Activated CD4-positive, alpha-beta memory T cell treated with anti-CD3 and anti-CD28 coated beads for 36 hours (primary cell): ENCODE data around the gene PABPN1. TPM values are rescaled to one million over a fixed set of nuclear protein-coding genes. Genes with fewer than 3 reads are reported as not detected.

Source experiments
- CTCF ChIA-PET: fragments of 350-600 bp; sonication (Branson Sonifier 250); formaldehyde crosslinking; loops from one replicate; lab custom pipeline; 2021; ENCODE audit warnings: antibody characterized with exemption, inconsistent platforms; lab: Charles Lee
- POLR2A ChIA-PET: fragments of 350-600 bp; sonication (Branson Sonifier 250); formaldehyde crosslinking; loops from one replicate; lab custom pipeline; 2021; ENCODE audit warnings: antibody characterized with exemption; lab: Charles Lee
- DNase-seq: peaks from one replicate; pipeline ENCODE4 v3.0.0-alpha.2; 2020
- H3K27ac Mint-ChIP-seq: one replicate; pipeline ENCODE4 v1.8.0; 2021; ENCODE audit warnings: mixed read lengths
- H3K27me3 Mint-ChIP-seq: one replicate; pipeline ENCODE4 v1.8.0; 2021; ENCODE audit warnings: mixed read lengths
- H3K36me3 Mint-ChIP-seq: one replicate; pipeline ENCODE4 v1.8.0; 2021; ENCODE audit warnings: mixed read lengths
- H3K4me1 Mint-ChIP-seq: one replicate; pipeline ENCODE4 v1.8.0; 2021; ENCODE audit warnings: low read depth, mixed read lengths
- H3K4me3 Mint-ChIP-seq: one replicate; pipeline ENCODE4 v1.8.0; 2021; ENCODE audit warnings: mild to moderate bottlenecking, mixed read lengths
- H3K9me3 Mint-ChIP-seq: one replicate; pipeline ENCODE4 v1.8.0; 2021; ENCODE audit warnings: mixed read lengths
- intact Hi-C: fragments of 100-400 bp; cut with micrococcal nuclease; formaldehyde crosslinking; loops from one replicate; pipeline ENCODE4 v1.15.1; 2023
- total RNA-seq, 2 experiments: library from RNA; stranded (reverse); gene quantifications; one replicate each; pipeline ENCODE4 v1.2.3, GENCODE V29; 2021

PABPN1 gene
- total RNA-seq, 2 experiments from 2014 or later: 198 to 209 TPM

GRCh38 chr14:23353433-23353780 lies 32.1 kb downstream of the PABPN1 start:
- H3K36me3 Mint-ChIP-seq: peaks cover 2% of the 10 kb centered on the region
- H3K4me3 Mint-ChIP-seq: peak overlapping the region; percentile 61
- peaks cover 5% of the 10 kb centered on the region for H3K4me1 Mint-ChIP-seq
- no peak overlapping the region for H3K27ac Mint-ChIP-seq
- H3K27me3 Mint-ChIP-seq: peaks cover 30% of the 10 kb centered on the region
- POLR2A ChIA-PET: no interaction called here
- intact Hi-C loops: no loop called here
- no peaks in the 10 kb centered on the region for H3K9me3 Mint-ChIP-seq
- CTCF ChIA-PET: interaction anchor here (0.5 to 1.7 kb wide), 5 partner anchors 17 to 653 kb away, joined by 3 to 9 read pairs (median 3); no protein-coding TSS in a partner anchor
- no peak for DNase-seq

GRCh38 chr14:23354990-23355389 lies 33.7 kb downstream of the PABPN1 start:
- ChIA-PET CTCF (interaction anchor here (1.7 kb wide), 1 partner anchor 25 kb away, joined by 9 read pairs; no protein-coding TSS in a partner anchor), POLR2A (no interaction called here)
- intact Hi-C loops: no loop called here
- Mint-ChIP-seq H3K9me3 (no peaks in the 10 kb centered on the region), H3K4me3 (no peak overlapping the region), H3K4me1 (peaks cover 5% of the 10 kb centered on the region), H3K27ac (no peak overlapping the region), H3K27me3 (peaks cover 30% of the 10 kb centered on the region), H3K36me3 (peaks cover 2% of the 10 kb centered on the region)
- DNase-seq: no peak

GRCh38 chr14:23355871-23356435 lies 34.7 kb downstream of the PABPN1 start:
- Mint-ChIP-seq H3K4me3 (no peak overlapping the region), H3K9me3 (no peaks in the 10 kb centered on the region), H3K36me3 (peaks cover 2% of the 10 kb centered on the region), H3K27ac (no peak overlapping the region), H3K4me1 (peaks cover 6% of the 10 kb centered on the region), H3K27me3 (peaks cover 25% of the 10 kb centered on the region)
- POLR2A ChIA-PET: no interaction called here
- no peak for DNase-seq
- intact Hi-C loops: no loop called here
- CTCF ChIA-PET: interaction anchor here (1.7 kb wide), 1 partner anchor 24 kb away, joined by 4 read pairs; no protein-coding TSS in a partner anchor

- Mint-ChIP-seq H3K4me3 (no peak overlapping the region), H3K27ac (no peak overlapping the region), H3K9me3 (no peaks in the 10 kb centered on the region), H3K36me3 (no peaks in the 10 kb centered on the region), H3K4me1 (peaks cover 5% of the 10 kb centered on the region), H3K27me3 (peaks cover 20% of the 10 kb centered on the region)
- DNase-seq: no peak
- intact Hi-C loops: no loop called here
- CTCF ChIA-PET: interaction anchor here (1.7 kb wide), 1 partner anchor 24 kb away, joined by 4 read pairs; no protein-coding TSS in a partner anchor
- POLR2A ChIA-PET: no interaction called here
Observed at GRCh38 chr14:23356662-23357061, 35.4 kb downstream of the PABPN1 start.

GRCh38 chr14:23357261-23357660 lies 36.0 kb downstream of the PABPN1 start:
- peaks cover 5% of the 10 kb centered on the region for H3K4me1 Mint-ChIP-seq
- H3K27ac Mint-ChIP-seq: no peak overlapping the region
- no peaks in the 10 kb centered on the region for H3K36me3 Mint-ChIP-seq
- CTCF ChIA-PET: interaction anchor here (1.7 to 1.9 kb wide), 2 partner anchors 23 kb away, joined by 4 to 7 read pairs; no protein-coding TSS in a partner anchor
- POLR2A ChIA-PET: no interaction called here
- H3K27me3 Mint-ChIP-seq: peaks cover 20% of the 10 kb centered on the region
- no peak for DNase-seq
- intact Hi-C loops: no loop called here
- no peak overlapping the region for H3K4me3 Mint-ChIP-seq
- no peaks in the 10 kb centered on the region for H3K9me3 Mint-ChIP-seq

GRCh38 chr14:23358042-23358441 lies 36.8 kb downstream of the PABPN1 start:
- ChIA-PET CTCF (interaction anchor here (1.9 kb wide), 1 partner anchor 22 kb away, joined by 7 read pairs; no protein-coding TSS in a partner anchor), POLR2A (no interaction called here)
- Mint-ChIP-seq H3K36me3 (no peaks in the 10 kb centered on the region), H3K27ac (no peak overlapping the region), H3K27me3 (peaks cover 18% of the 10 kb centered on the region), H3K9me3 (no peaks in the 10 kb centered on the region), H3K4me1 (peaks cover 3% of the 10 kb centered on the region), H3K4me3 (no peak overlapping the region)
- intact Hi-C loops: no loop called here
- DNase-seq: no peak

- peaks cover 2% of the 10 kb centered on the region for H3K4me1 Mint-ChIP-seq
- ChIA-PET CTCF (interaction anchor here (1.9 kb wide), 1 partner anchor 21 kb away, joined by 7 read pairs; no protein-coding TSS in a partner anchor), POLR2A (no interaction called here)
- intact Hi-C loops: no loop called here
- peaks cover 14% of the 10 kb centered on the region for H3K27me3 Mint-ChIP-seq
- no peak overlapping the region for H3K4me3 Mint-ChIP-seq
- H3K9me3 Mint-ChIP-seq: no peaks in the 10 kb centered on the region
- H3K27ac Mint-ChIP-seq: no peak overlapping the region
- H3K36me3 Mint-ChIP-seq: no peaks in the 10 kb centered on the region
- no peak for DNase-seq
Observed at GRCh38 chr14:23358553-23359166, 37.4 kb downstream of the PABPN1 start.

- H3K4me3 Mint-ChIP-seq: no peak overlapping the region
- peaks cover 12% of the 10 kb centered on the region for H3K27me3 Mint-ChIP-seq
- no peak for DNase-seq
- H3K4me1 Mint-ChIP-seq: peaks cover 2% of the 10 kb centered on the region
- ChIA-PET POLR2A (no interaction called here), CTCF (interaction anchor here (1.5 to 1.9 kb wide), 3 partner anchors 20 to 33 kb away, joined by 4 to 7 read pairs (median 7); no protein-coding TSS in a partner anchor)
- H3K36me3 Mint-ChIP-seq: no peaks in the 10 kb centered on the region
- H3K27ac Mint-ChIP-seq: no peak overlapping the region
- intact Hi-C loops: no loop called here
- H3K9me3 Mint-ChIP-seq: no peaks in the 10 kb centered on the region
Observed at GRCh38 chr14:23359167-23359626, 37.9 kb downstream of the PABPN1 start.

- ChIA-PET POLR2A (no interaction called here), CTCF (interaction anchor here (0.9 to 1.9 kb wide), 3 partner anchors 20 to 239 kb away, joined by 4 to 7 read pairs (median 4); no protein-coding TSS in a partner anchor)
- Mint-ChIP-seq H3K4me3 (no peak overlapping the region), H3K27me3 (peaks cover 16% of the 10 kb centered on the region), H3K4me1 (peaks cover 5% of the 10 kb centered on the region), H3K9me3 (no peaks in the 10 kb centered on the region), H3K27ac (no peak overlapping the region), H3K36me3 (no peaks in the 10 kb centered on the region)
- no peak for DNase-seq
- intact Hi-C loops: loop anchor here (5.0 kb wide), 1 partner anchor 33 kb away; no protein-coding TSS in a partner anchor
Observed at GRCh38 chr14:23359722-23360447, 38.6 kb downstream of the PABPN1 start.

GRCh38 chr14:23360496-23360895 lies 39.2 kb downstream of the PABPN1 start:
- no peaks in the 10 kb centered on the region for H3K36me3 Mint-ChIP-seq
- H3K4me1 Mint-ChIP-seq: peaks cover 6% of the 10 kb centered on the region
- H3K27me3 Mint-ChIP-seq: peaks cover 13% of the 10 kb centered on the region
- no peak overlapping the region for H3K4me3 Mint-ChIP-seq
- ChIA-PET CTCF (interaction anchor here (0.9 to 1.9 kb wide), 3 partner anchors 19 to 240 kb away, joined by 4 to 7 read pairs (median 4); no protein-coding TSS in a partner anchor), POLR2A (no interaction called here)
- H3K27ac Mint-ChIP-seq: no peak overlapping the region
- intact Hi-C loops: loop anchor here (5.0 kb wide), 1 partner anchor 33 kb away; no protein-coding TSS in a partner anchor
- no peak for DNase-seq
- no peaks in the 10 kb centered on the region for H3K9me3 Mint-ChIP-seq

- Mint-ChIP-seq H3K4me1 (peaks cover 6% of the 10 kb centered on the region), H3K4me3 (no peak overlapping the region), H3K9me3 (no peaks in the 10 kb centered on the region), H3K36me3 (no peaks in the 10 kb centered on the region), H3K27ac (no peak overlapping the region), H3K27me3 (peaks cover 13% of the 10 kb centered on the region)
- peak; percentile 32 for DNase-seq
- ChIA-PET POLR2A (no interaction called here), CTCF (interaction anchor here (0.8 to 1.9 kb wide), 3 partner anchors 9 to 18 kb away, joined by 3 to 9 read pairs (median 3); partner anchors contain the start of gene SLC22A17)
- intact Hi-C loops: loop anchor here (5.0 kb wide), 1 partner anchor 34 kb away; no protein-coding TSS in a partner anchor
Observed at GRCh38 chr14:23361320-23361719, 40.1 kb downstream of the PABPN1 start.
